ENCODE measurements around the gene PCGF3.
"Not testable (repeated sequence)": the region's sequence is repeated elsewhere in the genome, so short reads cannot be mapped to it uniquely, and the experiment has no call there.

Gene PCGF3

DNA sequence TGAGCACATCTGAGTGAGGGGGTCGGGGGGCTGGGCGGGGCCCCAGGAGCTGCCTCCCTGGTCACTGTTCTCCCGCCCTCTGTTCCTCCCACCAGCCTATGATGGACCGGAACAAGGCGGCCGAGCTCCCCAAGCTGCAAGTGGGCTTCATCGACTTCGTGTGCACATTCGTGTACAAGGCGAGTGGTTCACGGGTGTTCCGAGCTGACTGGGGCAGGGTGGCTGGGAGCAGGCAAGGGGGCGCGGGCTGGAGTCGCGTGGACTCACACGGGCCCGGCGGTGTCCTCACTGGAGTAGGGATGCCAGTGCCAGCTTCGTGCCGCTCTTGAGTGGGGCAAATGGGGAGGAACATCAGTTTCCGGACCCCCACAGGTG is 39.2 kb upstream of the PCGF3 start:
- H3K4me3 ChIP-seq (ENCODE audit: insufficient read depth in 1 of 2, low read depth in 1 of 2, low read length in 2 of 2) = no peak overlapping the region
- H3K9ac ChIP-seq (ENCODE audit: low read length) = no peak overlapping the region
- no peak overlapping the region for H2BK15ac ChIP-seq (ENCODE audit: low read depth, poor library complexity, severe bottlenecking)
- H3K36me3 ChIP-seq (ENCODE audit: control insufficient read depth in 1 of 2, insufficient read depth in 2 of 2, low read depth in 1 of 2, low read length in 2 of 2) = peaks cover 8 to 11% of the 10 kb centered on the region in 2 experiments
- no peaks in the 10 kb centered on the region for H3K9me3 ChIP-seq (ENCODE audit: control insufficient read depth, low read length)
- no peak overlapping the region for H2AFZ ChIP-seq (ENCODE audit: low read depth, low read length)
- no peak overlapping the region for H3K4me2 ChIP-seq (ENCODE audit: low read length, poor library complexity, severe bottlenecking)
- no peak overlapping the region for H2AK5ac ChIP-seq (ENCODE audit: low read length, severe bottlenecking)
- no peak for DNase-seq
- H2BK5ac ChIP-seq (ENCODE audit: low read depth, low read length, poor library complexity, severe bottlenecking) = no peak overlapping the region
- WGBS = 77% methylated on average over 15 of the region's 22 CpGs
- no peak overlapping the region for H2BK12ac ChIP-seq (ENCODE audit: low read length in 2 of 2)
- H3K79me1 ChIP-seq (replicated peaks; ENCODE audit: low read length, poor library complexity, severe bottlenecking) = peaks cover 2% of the 10 kb centered on the region
- no peak overlapping the region for H3K27ac ChIP-seq (ENCODE audit: low read length, poor library complexity, severe bottlenecking)
- H3K18ac ChIP-seq (ENCODE audit: low read depth in 1 of 2, low read length in 2 of 2) = no peak overlapping the region
- no peak overlapping the region for H4K91ac ChIP-seq (ENCODE audit: low read length)
- H3K14ac ChIP-seq (ENCODE audit: low read length in 2 of 2) = no peak overlapping the region
- H3K27me3 ChIP-seq (ENCODE audit: control insufficient read depth in 1 of 2, insufficient read depth in 1 of 2, low read length in 2 of 2) = peaks cover 0 to 51% of the 10 kb centered on the region in 2 experiments
- peaks cover 9% of the 10 kb centered on the region for H3K4me1 ChIP-seq (ENCODE audit: control insufficient read depth, insufficient read depth, low read depth, low read length)
- no peak overlapping the region for H2BK120ac ChIP-seq (ENCODE audit: low read depth, low read length)
- no peak overlapping the region for H4K8ac ChIP-seq (ENCODE audit: low read length)
- peak overlapping the region in 1 of 2 experiments; percentile 73 for H3K23ac ChIP-seq (ENCODE audit: low read length in 2 of 2)
- no peak overlapping the region for H3K4ac ChIP-seq (ENCODE audit: low read depth in 1 of 2, low read length in 2 of 2)

DNA sequence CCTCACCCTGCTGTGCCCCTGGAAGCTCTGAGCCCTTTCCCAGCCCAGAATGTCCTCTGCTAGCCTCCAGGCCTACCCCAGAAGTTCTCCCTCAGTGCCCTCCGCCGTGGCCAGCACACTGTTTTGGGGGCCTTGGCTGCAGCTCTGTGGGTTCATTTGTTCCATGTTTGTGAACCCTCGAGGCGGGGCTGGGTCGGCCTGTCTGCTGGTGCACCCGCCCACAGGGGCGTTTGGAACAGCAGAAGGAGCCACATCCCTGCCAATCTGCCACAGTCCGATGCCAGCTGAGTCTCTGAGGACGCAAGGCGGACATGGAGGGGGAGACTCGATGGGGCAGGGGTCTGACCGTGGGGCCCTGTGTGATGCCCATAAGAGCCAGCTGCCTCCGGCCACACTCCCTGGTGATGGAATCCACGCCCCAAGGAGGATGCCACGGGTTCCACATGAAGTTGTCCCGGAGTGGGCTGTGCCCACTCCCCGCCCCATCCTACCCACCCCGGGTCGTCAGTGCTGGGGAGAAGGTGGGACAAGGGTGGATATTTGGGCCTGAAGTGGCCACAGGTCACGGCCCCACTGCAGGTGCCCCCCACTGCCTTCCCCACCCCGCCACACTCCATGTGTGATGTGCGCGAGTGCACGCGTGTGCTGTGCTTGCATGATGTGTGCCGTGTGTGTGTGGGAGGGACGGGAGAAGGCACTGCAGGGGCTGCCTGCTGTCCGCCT is 38.6 kb upstream of the PCGF3 start:
- Histone ChIP-seq H3K36me3 (ENCODE audit: control insufficient read depth in 1 of 2, insufficient read depth in 2 of 2, low read depth in 1 of 2, low read length in 2 of 2) (peaks cover 14 to 17% of the 10 kb centered on the region in 2 experiments), H2AK5ac (ENCODE audit: low read length, severe bottlenecking) (no peak overlapping the region)
- 92% methylated on average over 27 of the region's 28 CpGs for WGBS

DNA sequence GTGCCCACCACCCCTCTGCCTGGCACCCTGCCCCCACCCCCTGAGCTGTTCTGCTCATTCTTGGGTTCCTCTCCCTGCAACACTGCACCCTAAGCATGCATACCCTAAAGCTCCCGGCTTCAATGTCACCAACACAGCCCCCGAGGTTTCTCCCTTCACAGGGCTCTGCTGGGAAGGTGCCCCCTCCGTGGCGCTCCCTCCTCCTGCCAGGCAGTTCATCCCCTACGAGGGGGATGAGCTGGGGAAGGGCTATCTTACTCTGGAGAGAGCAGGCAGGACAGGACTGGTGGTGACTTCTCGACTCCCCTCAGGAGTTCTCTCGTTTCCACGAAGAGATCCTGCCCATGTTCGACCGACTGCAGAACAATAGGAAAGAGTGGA is 38.1 kb upstream of the PCGF3 start:
- Histone ChIP-seq H4K8ac (ENCODE audit: low read length) (no peak overlapping the region), H3K18ac (ENCODE audit: low read depth in 1 of 2, low read length in 2 of 2) (no peak overlapping the region), H4K91ac (ENCODE audit: low read length) (no peak overlapping the region), H2AFZ (ENCODE audit: low read depth, low read length) (no peak overlapping the region), H3K9ac (ENCODE audit: low read length) (no peak overlapping the region), H3K4ac (ENCODE audit: low read depth in 1 of 2, low read length in 2 of 2) (no peak overlapping the region), H3K36me3 (ENCODE audit: control insufficient read depth in 1 of 2, insufficient read depth in 2 of 2, low read depth in 1 of 2, low read length in 2 of 2) (peaks cover 18 to 22% of the 10 kb centered on the region in 2 experiments), H3K27ac (ENCODE audit: low read length, poor library complexity, severe bottlenecking) (no peak overlapping the region), H3K79me1 (replicated peaks; ENCODE audit: low read length, poor library complexity, severe bottlenecking) (peaks cover 11% of the 10 kb centered on the region), H2BK120ac (ENCODE audit: low read depth, low read length) (no peak overlapping the region), H2BK15ac (ENCODE audit: low read depth, poor library complexity, severe bottlenecking) (no peak overlapping the region), H3K4me1 (ENCODE audit: control insufficient read depth, insufficient read depth, low read depth, low read length) (peaks cover 9% of the 10 kb centered on the region), H3K14ac (ENCODE audit: low read length in 2 of 2) (no peak overlapping the region), H3K4me2 (ENCODE audit: low read length, poor library complexity, severe bottlenecking) (no peak overlapping the region), H2BK12ac (ENCODE audit: low read length in 2 of 2) (no peak overlapping the region), H3K23ac (ENCODE audit: low read length in 2 of 2) (no peak overlapping the region), H2BK5ac (ENCODE audit: low read depth, low read length, poor library complexity, severe bottlenecking) (no peak overlapping the region), H3K9me3 (ENCODE audit: control insufficient read depth, low read length) (no peaks in the 10 kb centered on the region), H3K27me3 (ENCODE audit: control insufficient read depth in 1 of 2, insufficient read depth in 1 of 2, low read length in 2 of 2) (peaks cover 0 to 47% of the 10 kb centered on the region in 2 experiments), H3K4me3 (ENCODE audit: insufficient read depth in 1 of 2, low read depth in 1 of 2, low read length in 2 of 2) (no peak overlapping the region), H2AK5ac (ENCODE audit: low read length, severe bottlenecking) (no peak overlapping the region)
- WGBS = 75% methylated on average over 10 of the region's 10 CpGs
- DNase-seq = no peak

More for the DNA sequence above, 38.6 kb upstream of the PCGF3 start:
- no peak for DNase-seq
- Histone ChIP-seq H3K79me1 (replicated peaks; ENCODE audit: low read length, poor library complexity, severe bottlenecking) (peaks cover 7% of the 10 kb centered on the region), H3K27me3 (ENCODE audit: control insufficient read depth in 1 of 2, insufficient read depth in 1 of 2, low read length in 2 of 2) (peaks cover 0 to 51% of the 10 kb centered on the region in 2 experiments), H2AFZ (ENCODE audit: low read depth, low read length) (no peak overlapping the region), H3K23ac (ENCODE audit: low read length in 2 of 2) (no peak overlapping the region), H3K4me1 (ENCODE audit: control insufficient read depth, insufficient read depth, low read depth, low read length) (peaks cover 9% of the 10 kb centered on the region), H2BK15ac (ENCODE audit: low read depth, poor library complexity, severe bottlenecking) (no peak overlapping the region), H3K14ac (ENCODE audit: low read length in 2 of 2) (no peak overlapping the region), H3K27ac (ENCODE audit: low read length, poor library complexity, severe bottlenecking) (no peak overlapping the region), H3K9me3 (ENCODE audit: control insufficient read depth, low read length) (no peaks in the 10 kb centered on the region), H2BK120ac (ENCODE audit: low read depth, low read length) (no peak overlapping the region), H3K4ac (ENCODE audit: low read depth in 1 of 2, low read length in 2 of 2) (no peak overlapping the region), H2BK12ac (ENCODE audit: low read length in 2 of 2) (no peak overlapping the region), H3K4me2 (ENCODE audit: low read length, poor library complexity, severe bottlenecking) (no peak overlapping the region), H3K18ac (ENCODE audit: low read depth in 1 of 2, low read length in 2 of 2) (no peak overlapping the region), H3K4me3 (ENCODE audit: insufficient read depth in 1 of 2, low read depth in 1 of 2, low read length in 2 of 2) (no peak overlapping the region), H2BK5ac (ENCODE audit: low read depth, low read length, poor library complexity, severe bottlenecking) (no peak overlapping the region), H4K8ac (ENCODE audit: low read length) (no peak overlapping the region), H3K9ac (ENCODE audit: low read length) (no peak overlapping the region), H4K91ac (ENCODE audit: low read length) (peak overlapping the region; percentile 46)

DNA sequence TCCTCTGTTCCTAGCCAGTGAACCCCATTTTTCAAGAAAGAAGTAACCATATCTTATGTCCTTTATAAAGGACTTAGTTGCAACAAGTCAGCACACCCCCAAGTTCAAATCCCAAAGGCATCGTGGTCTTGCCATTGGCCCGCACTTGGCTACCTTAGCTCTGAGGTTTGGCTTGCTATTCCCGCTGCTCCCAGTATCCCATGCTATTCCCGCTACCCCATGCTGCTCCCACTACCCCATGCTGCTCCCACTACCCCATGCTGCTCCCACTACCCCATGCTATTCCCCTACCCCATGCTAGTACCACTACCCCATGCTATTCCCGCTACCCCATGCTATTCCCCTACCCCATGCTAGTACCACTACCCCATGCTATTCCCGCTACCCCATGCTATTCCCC is 37.4 kb upstream of the PCGF3 start:
- H3K18ac ChIP-seq (ENCODE audit: low read depth in 1 of 2, low read length in 2 of 2); H3K4me3 ChIP-seq (ENCODE audit: insufficient read depth in 1 of 2, low read depth in 1 of 2, low read length in 2 of 2); H3K23ac ChIP-seq (ENCODE audit: low read length in 2 of 2); H2BK15ac ChIP-seq (ENCODE audit: low read depth, poor library complexity, severe bottlenecking); H3K14ac ChIP-seq (ENCODE audit: low read length in 2 of 2); H2BK12ac ChIP-seq (ENCODE audit: low read length in 2 of 2); H2AK5ac ChIP-seq (ENCODE audit: low read length, severe bottlenecking); H3K9ac ChIP-seq (ENCODE audit: low read length); DNase-seq; H2BK5ac ChIP-seq (ENCODE audit: low read depth, low read length, poor library complexity, severe bottlenecking); H4K91ac ChIP-seq (ENCODE audit: low read length); H4K8ac ChIP-seq (ENCODE audit: low read length); H2AFZ ChIP-seq (ENCODE audit: low read depth, low read length); H2BK120ac ChIP-seq (ENCODE audit: low read depth, low read length); H3K4ac ChIP-seq (ENCODE audit: low read depth in 1 of 2, low read length in 2 of 2); H3K4me2 ChIP-seq (ENCODE audit: low read length, poor library complexity, severe bottlenecking); H3K27ac ChIP-seq (ENCODE audit: low read length, poor library complexity, severe bottlenecking); H3K9me3 ChIP-seq (ENCODE audit: control insufficient read depth, low read length): not testable (repeated sequence)
- peaks cover 23% of the 10 kb centered on the region in 2 experiments for H3K36me3 ChIP-seq (ENCODE audit: control insufficient read depth in 1 of 2, insufficient read depth in 2 of 2, low read depth in 1 of 2, low read length in 2 of 2)
- H3K79me1 ChIP-seq (replicated peaks; ENCODE audit: low read length, poor library complexity, severe bottlenecking) = peaks cover 14% of the 10 kb centered on the region
- H3K27me3 ChIP-seq (ENCODE audit: control insufficient read depth in 1 of 2, insufficient read depth in 1 of 2, low read length in 2 of 2) = peaks cover 0 to 42% of the 10 kb centered on the region in 2 experiments
- peaks cover 12% of the 10 kb centered on the region for H3K4me1 ChIP-seq (ENCODE audit: control insufficient read depth, insufficient read depth, low read depth, low read length)
- 97% methylated on average over 6 of the region's 6 CpGs for WGBS

All from mesenchymal stem cell (in vitro differentiated cells and primary cell).